ENCODE measurements around the gene AMER3.

The AMER3 gene

DNA sequence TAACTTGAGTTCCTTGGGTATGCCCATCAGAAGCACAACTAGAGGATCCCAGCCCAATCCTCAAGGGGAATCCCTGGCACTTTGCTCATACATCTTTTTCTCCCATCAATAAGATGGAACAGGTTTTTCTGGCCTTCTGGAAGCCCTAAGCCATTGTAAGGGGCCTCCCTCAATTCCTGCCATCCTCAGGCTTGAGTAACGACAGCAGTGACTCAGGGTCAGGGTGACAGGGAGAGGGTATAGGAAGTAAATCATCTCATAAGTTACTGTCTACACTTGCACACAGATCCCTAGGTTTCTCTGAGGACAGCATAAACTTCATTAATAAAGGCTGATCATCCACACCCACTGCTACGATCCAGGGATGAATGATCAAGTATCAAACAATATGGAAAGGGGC, 35.0 kb downstream of the AMER3 start:
- Histone ChIP-seq H3K27me3 (ENCODE audit: control insufficient read depth in 1 of 2, insufficient read depth in 2 of 2, low read length in 2 of 2) (no peaks in the 10 kb centered on the region), H3K9me3 (ENCODE audit: low read length) (no peaks in the 10 kb centered on the region), H3K4me3 (ENCODE audit: low read depth in 1 of 2, low read length in 2 of 2) (no peak overlapping the region), H3K9ac (ENCODE audit: low read length) (no peak overlapping the region), H3K4me1 (ENCODE audit: insufficient read depth, low read length) (no peaks in the 10 kb centered on the region), H3K27ac (ENCODE audit: low read depth, low read length) (no peak overlapping the region), H3K36me3 (ENCODE audit: insufficient read depth, low read length) (no peaks in the 10 kb centered on the region)

DNA sequence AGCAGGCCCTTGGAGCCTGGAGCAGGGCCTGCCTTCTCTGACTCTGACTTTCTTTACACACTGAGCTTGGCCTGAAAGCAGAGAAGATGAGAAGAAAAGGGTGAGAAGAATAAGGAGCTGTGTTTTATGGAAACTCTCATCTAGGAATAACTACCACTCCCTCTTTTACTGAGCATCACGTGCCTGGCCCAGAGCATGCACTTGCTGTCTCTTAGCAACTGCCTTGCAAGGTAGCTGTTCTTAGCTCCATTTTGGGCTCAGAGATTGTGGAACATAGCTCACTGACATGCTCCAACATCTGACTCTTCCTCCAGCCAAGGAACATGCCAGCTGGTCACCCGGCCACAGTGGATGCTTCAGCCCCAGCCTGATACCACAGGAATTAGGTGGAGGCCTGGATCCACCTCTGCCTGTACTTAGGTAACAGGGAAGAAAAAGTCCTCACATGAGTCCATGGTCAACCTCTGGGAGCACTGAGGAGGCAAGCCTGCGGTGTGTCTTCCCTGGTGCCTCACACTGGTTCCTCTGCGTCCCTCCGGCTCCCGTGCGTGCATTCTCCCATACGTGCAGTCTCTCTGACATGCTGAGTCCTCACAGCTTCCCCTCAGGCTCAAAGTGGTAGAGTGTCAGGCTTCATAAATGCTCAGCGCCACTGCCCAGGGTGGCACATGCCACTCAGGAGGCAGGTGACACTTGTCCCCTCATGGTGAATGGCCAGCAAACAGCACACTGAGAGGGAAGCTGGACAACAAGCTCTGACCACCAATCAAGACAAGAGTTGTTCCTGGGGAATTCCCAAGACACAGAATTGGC, 35.7 kb downstream of the AMER3 start:
- H3K27me3 ChIP-seq (ENCODE audit: control insufficient read depth in 1 of 2, insufficient read depth in 2 of 2, low read length in 2 of 2) = no peaks in the 10 kb centered on the region

GRCh38 chr2:130791617-130791939, 36.2 kb downstream of the AMER3 start:
- H3K9me3 ChIP-seq (ENCODE audit: low read length) = no peaks in the 10 kb centered on the region
- H3K36me3 ChIP-seq (ENCODE audit: insufficient read depth, low read length) = no peaks in the 10 kb centered on the region
- H3K4me3 ChIP-seq (ENCODE audit: low read depth in 1 of 2, low read length in 2 of 2) = no peak overlapping the region
- H3K4me1 ChIP-seq (ENCODE audit: insufficient read depth, low read length) = no peaks in the 10 kb centered on the region
- H3K27me3 ChIP-seq (ENCODE audit: control insufficient read depth in 1 of 2, insufficient read depth in 2 of 2, low read length in 2 of 2) = no peaks in the 10 kb centered on the region
- no peak overlapping the region for H3K9ac ChIP-seq (ENCODE audit: low read length)
- H3K27ac ChIP-seq (ENCODE audit: low read depth, low read length) = no peak overlapping the region

More for the DNA sequence above, 35.7 kb downstream of the AMER3 start:
- no peaks in the 10 kb centered on the region for H3K4me1 ChIP-seq (ENCODE audit: insufficient read depth, low read length)
- H3K27ac ChIP-seq (ENCODE audit: low read depth, low read length) = no peak overlapping the region
- no peak overlapping the region for H3K9ac ChIP-seq (ENCODE audit: low read length)
- no peaks in the 10 kb centered on the region for H3K9me3 ChIP-seq (ENCODE audit: low read length)
- no peak overlapping the region for H3K4me3 ChIP-seq (ENCODE audit: low read depth in 1 of 2, low read length in 2 of 2)
- no peaks in the 10 kb centered on the region for H3K36me3 ChIP-seq (ENCODE audit: insufficient read depth, low read length)

DNA sequence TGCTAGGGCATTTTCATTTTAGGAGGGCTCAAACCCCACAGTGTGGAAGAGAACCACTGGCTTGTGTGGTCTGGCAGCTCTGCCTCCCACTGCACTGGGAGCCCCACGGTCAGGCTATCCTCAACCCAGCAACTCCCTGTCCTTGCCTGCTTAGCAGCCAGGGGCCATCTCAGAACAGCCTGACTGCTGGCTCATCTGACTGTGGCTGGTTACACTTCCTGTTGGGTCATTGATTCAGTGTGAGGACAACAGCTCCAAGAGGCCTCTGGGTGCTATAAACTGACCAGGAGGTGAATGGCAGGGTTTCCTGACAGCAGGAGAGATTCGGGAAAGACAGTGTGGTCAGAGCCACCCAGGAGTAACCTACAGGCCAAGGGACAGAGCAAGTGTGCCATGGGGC, 40.1 kb downstream of the AMER3 start:
- no peaks in the 10 kb centered on the region for H3K36me3 ChIP-seq (ENCODE audit: insufficient read depth, low read length)
- peaks cover 7% of the 10 kb centered on the region for H3K4me1 ChIP-seq (ENCODE audit: insufficient read depth, low read length)
- no peaks in the 10 kb centered on the region for H3K27me3 ChIP-seq (ENCODE audit: control insufficient read depth in 1 of 2, insufficient read depth in 2 of 2, low read length in 2 of 2)
- no peak overlapping the region for H3K9ac ChIP-seq (ENCODE audit: low read length)
- H3K4me3 ChIP-seq (ENCODE audit: low read depth in 1 of 2, low read length in 2 of 2) = no peak overlapping the region
- no peaks in the 10 kb centered on the region for H3K9me3 ChIP-seq (ENCODE audit: low read length)
- no peak overlapping the region for H3K27ac ChIP-seq (ENCODE audit: low read depth, low read length)

- no peak overlapping the region for H3K9ac ChIP-seq (ENCODE audit: low read length)
- peaks cover 7% of the 10 kb centered on the region for H3K4me1 ChIP-seq (ENCODE audit: insufficient read depth, low read length)
- no peaks in the 10 kb centered on the region for H3K27me3 ChIP-seq (ENCODE audit: control insufficient read depth in 1 of 2, insufficient read depth in 2 of 2, low read length in 2 of 2)
- H3K36me3 ChIP-seq (ENCODE audit: insufficient read depth, low read length) = no peaks in the 10 kb centered on the region
- H3K9me3 ChIP-seq (ENCODE audit: low read length) = no peaks in the 10 kb centered on the region
- no peak overlapping the region for H3K27ac ChIP-seq (ENCODE audit: low read depth, low read length)
- no peak overlapping the region for H3K4me3 ChIP-seq (ENCODE audit: low read depth in 1 of 2, low read length in 2 of 2)
These were observed 41.0 kb downstream of the AMER3 start for GRCh38 chr2:130796290-130796689.

GRCh38 chr2:130797493-130798435, 42.4 kb downstream of the AMER3 start:
- Histone ChIP-seq H3K4me1 (ENCODE audit: insufficient read depth, low read length) (peaks cover 7% of the 10 kb centered on the region), H3K36me3 (ENCODE audit: insufficient read depth, low read length) (no peaks in the 10 kb centered on the region), H3K9me3 (ENCODE audit: low read length) (no peaks in the 10 kb centered on the region), H3K27me3 (ENCODE audit: control insufficient read depth in 1 of 2, insufficient read depth in 2 of 2, low read length in 2 of 2) (no peaks in the 10 kb centered on the region), H3K9ac (ENCODE audit: low read length) (peak overlapping the region; percentile 37), H3K4me3 (ENCODE audit: low read depth in 1 of 2, low read length in 2 of 2) (peak overlapping the region; percentile 70 to 80), H3K27ac (ENCODE audit: low read depth, low read length) (peak overlapping the region; percentile 50)

- no peaks in the 10 kb centered on the region for H3K27me3 ChIP-seq (ENCODE audit: control insufficient read depth in 1 of 2, insufficient read depth in 2 of 2, low read length in 2 of 2)
- H3K9ac ChIP-seq (ENCODE audit: low read length) = peak overlapping the region; percentile 37
- H3K4me1 ChIP-seq (ENCODE audit: insufficient read depth, low read length) = peaks cover 7% of the 10 kb centered on the region
- no peaks in the 10 kb centered on the region for H3K36me3 ChIP-seq (ENCODE audit: insufficient read depth, low read length)
- no peaks in the 10 kb centered on the region for H3K9me3 ChIP-seq (ENCODE audit: low read length)
- H3K27ac ChIP-seq (ENCODE audit: low read depth, low read length) = peak overlapping the region; percentile 35
- peak overlapping the region; percentile 70 to 80 for H3K4me3 ChIP-seq (ENCODE audit: low read depth in 1 of 2, low read length in 2 of 2)
These were observed 43.3 kb downstream of the AMER3 start for GRCh38 chr2:130798472-130799218.

GRCh38 chr2:130799295-130799694, 44.0 kb downstream of the AMER3 start:
- H3K9ac ChIP-seq (ENCODE audit: low read length) = no peak overlapping the region
- H3K27ac ChIP-seq (ENCODE audit: low read depth, low read length) = no peak overlapping the region
- H3K27me3 ChIP-seq (ENCODE audit: control insufficient read depth in 1 of 2, insufficient read depth in 2 of 2, low read length in 2 of 2) = no peaks in the 10 kb centered on the region
- no peaks in the 10 kb centered on the region for H3K9me3 ChIP-seq (ENCODE audit: low read length)
- no peaks in the 10 kb centered on the region for H3K36me3 ChIP-seq (ENCODE audit: insufficient read depth, low read length)
- H3K4me3 ChIP-seq (ENCODE audit: low read depth in 1 of 2, low read length in 2 of 2) = no peak overlapping the region
- peaks cover 7% of the 10 kb centered on the region for H3K4me1 ChIP-seq (ENCODE audit: insufficient read depth, low read length)

DNA sequence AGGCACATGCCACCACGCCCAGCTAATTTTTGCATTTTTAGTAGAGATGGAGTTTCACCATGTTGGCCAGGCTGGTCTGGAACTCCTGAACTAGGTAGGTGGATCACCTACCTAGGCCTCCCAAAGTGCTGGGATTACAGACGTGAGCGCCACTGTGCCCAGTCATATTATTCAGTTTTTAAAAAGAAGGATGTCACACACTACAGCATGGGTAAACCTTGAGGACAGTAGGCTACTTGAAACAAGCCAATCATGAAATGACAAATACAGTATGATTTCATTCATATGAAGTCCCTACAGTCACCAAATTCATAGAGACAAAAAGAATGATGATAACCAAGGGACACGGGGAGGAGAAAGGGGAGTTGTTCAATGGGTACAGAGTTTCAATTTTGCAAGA, 50.3 kb downstream of the AMER3 start:
- Histone ChIP-seq H3K36me3 (ENCODE audit: insufficient read depth, low read length) (no peaks in the 10 kb centered on the region), H3K4me1 (ENCODE audit: insufficient read depth, low read length) (no peaks in the 10 kb centered on the region), H3K9me3 (ENCODE audit: low read length) (no peaks in the 10 kb centered on the region), H3K9ac (ENCODE audit: low read length) (no peak overlapping the region), H3K27me3 (ENCODE audit: control insufficient read depth in 1 of 2, insufficient read depth in 2 of 2, low read length in 2 of 2) (no peaks in the 10 kb centered on the region), H3K27ac (ENCODE audit: low read depth, low read length) (no peak overlapping the region), H3K4me3 (ENCODE audit: low read depth in 1 of 2, low read length in 2 of 2) (no peak overlapping the region)

GRCh38 chr2:130806370-130806769, 51.0 kb downstream of the AMER3 start:
- H3K27ac ChIP-seq (ENCODE audit: low read depth, low read length) = no peak overlapping the region
- H3K9ac ChIP-seq (ENCODE audit: low read length) = no peak overlapping the region
- H3K4me3 ChIP-seq (ENCODE audit: low read depth in 1 of 2, low read length in 2 of 2) = no peak overlapping the region
- no peaks in the 10 kb centered on the region for H3K27me3 ChIP-seq (ENCODE audit: control insufficient read depth in 1 of 2, insufficient read depth in 2 of 2, low read length in 2 of 2)
- H3K4me1 ChIP-seq (ENCODE audit: insufficient read depth, low read length) = no peaks in the 10 kb centered on the region
- H3K36me3 ChIP-seq (ENCODE audit: insufficient read depth, low read length) = no peaks in the 10 kb centered on the region
- H3K9me3 ChIP-seq (ENCODE audit: low read length) = no peaks in the 10 kb centered on the region
